RWPE2 (cell line): ENCODE results near the gene ANXA3.
A peak's percentile ranks its signal among the peaks of the same experiment; 100 is the strongest.

Source experiments
- ATAC-seq: fragments of 200-7000 bp; cut with Tn5 transposase; 3 replicates; pipeline ENCODE4 v1.9.1; 2021; ENCODE audit warnings: low read depth
- DNase-seq: peaks from one replicate; pipeline ENCODE4 v3.0.0-alpha.2; 2020; ENCODE audit warnings: low spot score
- H3K27ac ChIP-seq: fragments of 450-650 bp; 2 replicates; pipeline ENCODE4 v1.5.1; 2017; ENCODE audit warnings: mild to moderate bottlenecking; ENCODE audit not compliant: poor library complexity, severe bottlenecking
- H3K27me3 ChIP-seq: fragments of 250-450 bp; sonication (Bioruptor Pico); 2 replicates; pipeline ENCODE4 v1.5.1; 2021; ENCODE audit warnings: mild to moderate bottlenecking, moderate library complexity; ENCODE audit not compliant: insufficient read depth, poor library complexity, severe bottlenecking
- H3K36me3 ChIP-seq: fragments of 250-450 bp; sonication (Bioruptor Pico); 2 replicates; pipeline ENCODE4 v1.5.1; 2020; ENCODE audit warnings: low read depth, mild to moderate bottlenecking, moderate library complexity
- H3K4me1 ChIP-seq: fragments of 250-450 bp; sonication (Bioruptor Pico); 2 replicates; pipeline ENCODE4 v1.5.1; 2021; ENCODE audit warnings: mild to moderate bottlenecking, moderate library complexity; ENCODE audit not compliant: insufficient read depth, poor library complexity, severe bottlenecking
- H3K4me3 ChIP-seq: fragments of 250-450 bp; sonication (Bioruptor Pico); 2 replicates; pipeline ENCODE4 v1.5.1; 2021; ENCODE audit warnings: mild to moderate bottlenecking, moderate library complexity; ENCODE audit not compliant: severe bottlenecking
- H3K9me3 ChIP-seq: fragments of 250-450 bp; sonication (Bioruptor Pico); 2 replicates; pipeline ENCODE4 v1.5.1; 2021; ENCODE audit warnings: mild to moderate bottlenecking, moderate library complexity; ENCODE audit not compliant: severe bottlenecking
- TF ChIP-seq, protein P1 (sequence below): fragments of 450-650 bp; IDR thresholded peaks from one replicate; pipeline ENCODE4 v1.5.1; 2017; ENCODE audit warnings: mild to moderate bottlenecking, moderate library complexity; ENCODE audit not compliant: poor library complexity, severe bottlenecking

ANXA3 gene

GRCh38 chr4:78534286-78534955, 17.1 kb upstream of the ANXA3 start:
- Histone ChIP-seq H3K9me3 (no peaks in the 10 kb centered on the region), H3K4me1 (peaks cover 26% of the 10 kb centered on the region), H3K27ac (peak overlapping the region; percentile 71), H3K4me3 (no peak overlapping the region), H3K36me3 (no peaks in the 10 kb centered on the region), H3K27me3 (no peaks in the 10 kb centered on the region)
- no peak for DNase-seq
- peak; percentile 72 for ATAC-seq
- TF ChIP-seq, protein P1, sequence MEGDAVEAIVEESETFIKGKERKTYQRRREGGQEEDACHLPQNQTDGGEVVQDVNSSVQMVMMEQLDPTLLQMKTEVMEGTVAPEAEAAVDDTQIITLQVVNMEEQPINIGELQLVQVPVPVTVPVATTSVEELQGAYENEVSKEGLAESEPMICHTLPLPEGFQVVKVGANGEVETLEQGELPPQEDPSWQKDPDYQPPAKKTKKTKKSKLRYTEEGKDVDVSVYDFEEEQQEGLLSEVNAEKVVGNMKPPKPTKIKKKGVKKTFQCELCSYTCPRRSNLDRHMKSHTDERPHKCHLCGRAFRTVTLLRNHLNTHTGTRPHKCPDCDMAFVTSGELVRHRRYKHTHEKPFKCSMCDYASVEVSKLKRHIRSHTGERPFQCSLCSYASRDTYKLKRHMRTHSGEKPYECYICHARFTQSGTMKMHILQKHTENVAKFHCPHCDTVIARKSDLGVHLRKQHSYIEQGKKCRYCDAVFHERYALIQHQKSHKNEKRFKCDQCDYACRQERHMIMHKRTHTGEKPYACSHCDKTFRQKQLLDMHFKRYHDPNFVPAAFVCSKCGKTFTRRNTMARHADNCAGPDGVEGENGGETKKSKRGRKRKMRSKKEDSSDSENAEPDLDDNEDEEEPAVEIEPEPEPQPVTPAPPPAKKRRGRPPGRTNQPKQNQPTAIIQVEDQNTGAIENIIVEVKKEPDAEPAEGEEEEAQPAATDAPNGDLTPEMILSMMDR: no peak

DNA sequence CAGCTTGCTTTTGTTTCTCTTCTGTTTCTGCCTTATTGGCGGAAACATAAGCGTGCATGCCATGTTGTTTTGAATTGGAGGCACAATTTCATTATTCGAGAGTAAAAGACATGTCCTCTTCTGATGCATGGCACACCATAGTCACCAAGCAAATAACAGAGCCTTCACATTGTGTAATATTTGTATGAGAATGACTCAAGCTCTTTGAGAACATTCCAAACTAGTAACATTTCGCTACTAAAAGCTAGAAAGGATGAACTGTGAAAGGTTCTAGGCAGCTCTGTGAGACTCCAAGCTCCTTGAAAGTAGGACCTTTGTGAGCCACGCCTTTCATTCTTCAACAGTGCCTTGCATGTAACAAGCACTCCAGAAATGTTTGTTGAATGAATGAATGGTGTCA, 9.2 kb upstream of the ANXA3 start:
- no peaks in the 10 kb centered on the region for H3K36me3 ChIP-seq
- no peak overlapping the region for H3K4me3 ChIP-seq
- no peaks in the 10 kb centered on the region for H3K27me3 ChIP-seq
- peak; percentile 68 for ATAC-seq
- TF ChIP-seq, protein P1: no peak
- peaks cover 38% of the 10 kb centered on the region for H3K4me1 ChIP-seq
- H3K27ac ChIP-seq: peak overlapping the region; percentile 54
- DNase-seq: no peak
- H3K9me3 ChIP-seq: no peaks in the 10 kb centered on the region

- DNase-seq (no peak), ATAC-seq (peak; percentile 69)
- Histone ChIP-seq H3K27me3 (no peaks in the 10 kb centered on the region), H3K4me1 (peaks cover 38% of the 10 kb centered on the region), H3K9me3 (no peaks in the 10 kb centered on the region), H3K27ac (peak overlapping the region; percentile 54), H3K4me3 (no peak overlapping the region), H3K36me3 (no peaks in the 10 kb centered on the region)
- TF ChIP-seq, protein P1: no peak
Observed at GRCh38 chr4:78543424-78544125, 8.0 kb upstream of the ANXA3 start.

DNA sequence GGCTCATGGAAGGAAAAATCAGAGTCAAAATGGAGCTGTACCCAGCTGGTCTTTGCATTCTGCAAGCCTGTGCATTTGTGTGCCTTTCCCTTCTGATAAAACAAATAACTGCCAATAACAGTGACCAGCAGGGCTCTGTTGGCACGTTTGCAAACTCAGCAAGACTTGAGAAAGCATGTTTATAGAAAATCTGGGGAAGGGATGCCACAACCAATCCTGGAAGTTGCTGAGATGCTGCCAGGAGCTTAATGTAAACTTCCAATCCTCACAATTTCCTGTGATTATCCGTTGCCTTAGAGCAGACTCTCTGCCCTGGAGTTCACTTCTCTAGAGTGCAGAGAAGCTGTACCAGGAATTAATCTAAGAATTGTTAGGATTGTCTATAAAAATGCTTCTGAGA, 6.9 kb upstream of the ANXA3 start:
- DNase-seq: no peak
- H3K9me3 ChIP-seq: no peaks in the 10 kb centered on the region
- TF ChIP-seq, protein P1: no peak
- H3K27me3 ChIP-seq: no peaks in the 10 kb centered on the region
- no peak overlapping the region for H3K4me3 ChIP-seq
- no peak for ATAC-seq
- H3K4me1 ChIP-seq: peaks cover 38% of the 10 kb centered on the region
- H3K36me3 ChIP-seq: no peaks in the 10 kb centered on the region
- H3K27ac ChIP-seq: peak overlapping the region; percentile 46
